Activated CD4-positive, alpha-beta T cell treated with anti-CD3 and anti-CD28 coated beads, Interleukin-2, amount 50 U/mL, for 16 hours (primary cell): ENCODE results near the gene CRKL.

Source experiments
- DNase-seq: peaks from one replicate; pipeline ENCODE4 v3.0.0-alpha.2; 2020

Gene CRKL

DNA sequence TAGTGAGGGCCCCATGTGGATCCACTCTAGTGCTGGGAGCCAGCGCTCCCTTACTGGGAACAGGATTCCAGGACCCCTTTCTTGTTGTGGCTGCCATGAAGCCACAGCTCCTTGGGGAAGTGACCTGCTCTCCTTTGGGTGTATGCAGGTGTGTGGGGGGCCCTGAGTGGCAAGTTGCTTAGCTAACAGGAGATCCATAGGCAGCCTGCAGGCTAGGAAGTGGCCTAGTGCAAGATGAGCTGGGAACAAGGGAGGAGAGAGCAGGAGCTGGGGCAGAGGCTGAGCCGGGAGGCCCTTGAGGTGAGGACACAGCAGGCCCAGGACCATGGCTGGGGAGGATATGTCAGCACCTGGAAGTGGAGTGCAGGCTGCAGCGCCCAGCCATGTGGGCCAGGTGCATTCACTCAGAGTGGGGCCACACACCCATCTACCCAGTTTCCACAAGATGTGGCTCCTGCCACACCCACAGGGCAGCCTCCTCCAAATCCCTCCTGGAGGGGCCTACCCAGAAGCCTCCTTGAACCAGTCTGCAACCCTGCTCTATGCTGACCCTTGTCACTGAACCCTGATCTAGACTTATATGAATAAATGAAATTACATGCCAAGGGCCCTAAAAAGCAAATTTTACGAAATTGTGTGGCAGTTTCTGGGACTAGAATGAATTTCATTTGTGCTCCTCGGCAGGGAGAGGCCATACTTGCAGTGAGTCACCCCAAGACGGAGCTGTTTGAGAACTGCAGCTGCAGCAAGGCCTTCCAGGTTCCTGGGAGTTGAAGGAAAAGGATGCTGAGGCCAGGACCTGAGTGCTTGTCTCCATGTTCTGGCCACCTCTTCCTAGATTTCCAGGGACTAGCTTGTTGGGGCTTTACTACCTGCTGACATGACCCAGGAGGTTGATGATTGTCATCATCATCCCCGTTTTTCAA is 81.5 kb downstream of the CRKL start:
- DNase-seq: no peak

DNA sequence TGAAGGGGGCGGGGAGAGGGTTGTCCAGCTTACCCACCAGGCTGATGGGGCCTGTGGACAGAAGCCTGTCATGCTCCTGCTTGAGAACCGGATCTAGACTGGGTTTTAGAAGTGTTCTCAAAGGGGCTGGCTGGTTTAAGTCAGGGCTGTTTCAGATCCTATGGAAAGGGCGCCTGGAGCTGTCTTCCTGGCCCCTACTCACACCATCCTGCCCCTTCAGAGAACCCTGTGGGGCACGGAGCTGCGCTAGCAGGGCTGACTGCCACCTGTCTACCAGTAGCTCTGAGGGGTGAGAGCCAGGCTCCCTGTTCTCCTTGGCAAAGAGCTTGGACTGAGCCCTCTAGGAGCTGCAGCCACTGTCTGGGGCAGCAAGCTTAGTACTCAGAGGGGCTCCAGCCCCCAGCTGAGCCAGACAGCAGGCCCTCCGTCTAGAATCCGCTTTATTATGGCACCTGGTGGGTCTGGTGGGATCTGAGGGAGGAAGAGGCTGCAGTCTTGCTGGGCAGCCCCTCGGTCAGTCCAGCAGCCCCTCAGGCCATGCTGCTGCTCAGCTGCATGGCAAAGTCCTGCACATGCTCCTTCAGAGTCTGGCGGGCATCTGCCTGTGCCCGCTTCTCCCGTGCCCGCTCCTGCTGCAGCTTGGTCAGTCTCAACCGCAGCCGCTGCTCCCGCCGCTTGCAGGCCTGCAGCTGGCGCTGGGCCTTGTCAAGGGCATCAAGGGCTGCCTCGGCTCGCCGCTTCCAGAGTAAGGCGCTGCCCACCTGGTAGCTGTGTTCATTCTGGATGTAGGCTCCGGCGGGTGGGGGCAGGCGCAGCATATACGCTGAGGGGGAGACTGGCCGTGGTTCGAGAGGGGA is 82.4 kb downstream of the CRKL start:
- DNase-seq: no peak

DNA sequence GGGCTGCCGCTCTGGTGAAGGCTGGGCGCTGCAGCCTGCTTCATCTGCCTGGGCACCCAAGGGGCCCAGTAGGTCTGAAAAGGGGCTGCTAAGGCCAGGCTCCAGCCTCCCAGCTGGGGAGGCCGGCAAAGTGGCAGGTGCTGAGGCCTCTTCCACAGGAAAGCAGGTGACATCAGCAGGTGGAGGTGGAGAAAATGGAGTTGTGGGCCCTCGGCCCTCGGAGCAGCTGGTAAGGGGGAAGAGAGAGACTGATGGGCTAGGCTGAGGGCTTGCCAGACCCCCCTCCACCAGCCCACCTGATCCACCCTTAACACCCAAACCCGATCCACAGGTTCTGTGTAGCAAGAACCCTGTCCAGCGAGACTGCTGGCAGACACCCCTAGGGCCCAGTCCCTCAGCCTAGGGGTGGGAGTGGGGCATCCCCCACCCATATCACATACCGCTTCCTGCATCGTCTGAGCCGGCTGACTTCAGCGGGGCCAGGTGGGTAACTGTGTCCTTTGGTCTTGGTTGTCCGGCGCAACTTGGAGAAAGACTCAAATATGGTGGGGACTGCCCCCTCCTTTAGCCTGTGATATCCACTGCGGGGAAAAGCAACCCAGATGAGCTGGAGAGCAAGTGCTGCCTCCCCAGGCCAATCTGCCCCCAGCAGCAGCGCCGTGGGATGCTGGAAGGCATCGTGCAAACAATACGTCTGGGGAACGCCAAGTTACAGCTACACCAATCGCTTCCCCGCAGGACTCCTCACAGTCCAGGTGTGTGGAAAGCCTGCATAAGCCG is 83.2 kb downstream of the CRKL start:
- DNase-seq: no peak

DNA sequence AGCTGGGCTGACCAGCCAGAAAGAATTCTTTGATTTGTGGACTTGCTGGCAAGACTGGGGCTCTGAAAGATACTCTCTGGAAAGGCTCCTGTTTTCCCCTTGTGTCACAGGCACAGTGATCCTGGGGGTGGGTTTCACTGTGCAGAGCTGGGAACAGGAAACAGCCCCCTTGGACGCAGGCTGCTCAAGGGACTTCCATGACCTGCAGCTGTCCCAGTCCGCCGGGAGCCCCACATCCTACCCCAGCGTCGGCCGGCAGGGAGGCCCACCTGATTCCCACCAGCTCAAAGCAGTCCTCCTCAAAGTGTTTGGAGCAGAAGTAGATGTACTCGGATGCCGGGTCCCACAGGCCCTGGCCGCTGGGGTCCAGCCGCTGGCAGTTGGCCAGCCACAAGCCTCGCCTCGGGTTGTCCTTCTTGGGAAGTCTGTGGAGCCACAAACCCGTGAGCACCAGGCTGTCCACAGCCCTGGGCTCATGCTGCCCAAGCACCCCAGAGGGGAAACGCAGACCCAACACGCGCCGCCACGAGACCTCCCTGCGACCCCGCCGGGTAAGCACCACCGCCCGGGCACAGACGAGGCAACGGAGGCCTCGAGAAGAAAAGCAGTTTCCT is 83.9 kb downstream of the CRKL start:
- DNase-seq: no peak

DNA sequence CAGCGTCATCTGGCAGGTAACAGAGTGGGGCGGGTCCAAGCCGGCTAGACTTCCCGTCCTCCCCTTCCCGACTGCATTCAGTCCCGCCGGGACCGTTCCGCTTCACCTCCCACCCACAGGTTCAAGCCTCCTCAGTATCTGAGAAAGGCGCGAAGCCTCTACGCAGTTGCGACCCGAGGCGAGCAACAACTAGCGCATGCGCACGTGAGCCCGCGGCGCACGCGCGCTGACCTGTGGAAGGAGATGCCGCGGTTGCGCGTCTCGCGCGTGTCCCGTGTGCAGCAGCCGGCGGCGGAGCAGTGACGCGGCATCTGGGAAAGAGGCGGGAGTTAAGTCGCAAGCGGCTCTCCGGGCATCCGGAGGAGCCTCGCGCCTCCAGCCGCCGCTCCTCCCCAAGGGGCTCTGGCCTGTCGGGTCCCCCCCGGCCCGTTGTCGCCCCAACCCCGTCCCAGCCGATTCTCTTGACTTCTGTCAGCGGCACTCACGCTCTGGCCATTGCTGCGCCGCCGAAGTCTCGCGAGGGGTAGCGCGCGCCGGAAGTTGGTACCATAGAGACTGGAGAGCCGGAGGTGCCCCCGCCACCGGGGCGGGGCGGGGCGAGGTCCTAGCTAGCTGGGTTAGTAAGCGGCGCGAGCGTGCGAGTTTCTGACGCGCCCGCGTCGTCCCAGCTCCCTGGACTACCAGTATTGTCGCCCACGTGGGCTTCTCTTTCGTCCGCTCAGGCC is 84.6 kb downstream of the CRKL start, which contains the start of gene THAP7:
Gene THAP7, minus strand, starts transcription at position 518 of the 725 bp plus-strand sequence. Its CDS starts 207 bp downstream, at position 311.
- peak; percentile 97 for DNase-seq
